Neural progenitor cell (in vitro differentiated cells): Measurements from ENCODE around the gene NUDT1. TPM values are rescaled to one million over a fixed set of nuclear protein-coding genes. Genes with fewer than 3 reads are reported as not detected.

ENCODE experiments used
- DNase-seq: peaks from one replicate; pipeline ENCODE4 v3.0.0-alpha.2; 2016; ENCODE audit warnings: low spot score
- H2AFZ ChIP-seq: fragments of 200-600 bp; sonication (generic); replicated peaks from 2 replicates; pipeline ENCODE4 v1.6.1; 2016; ENCODE audit warnings: antibody characterized with exemption
- H3F3A ChIP-seq: fragments of 200-600 bp; sonication (generic); 2 replicates; pipeline ENCODE4 v1.6.1; 2016; ENCODE audit warnings: antibody characterized with exemption, low read depth
- H3K27ac ChIP-seq: fragments of 200-600 bp; sonication (generic); 2 replicates; pipeline ENCODE4 v1.5.1; 2016; ENCODE audit warnings: mild to moderate bottlenecking
- H3K27me3 ChIP-seq: fragments of 200-600 bp; sonication (generic); 2 replicates; pipeline ENCODE4 v1.6.1; 2016; ENCODE audit warnings: mild to moderate bottlenecking, moderate library complexity
- H3K36me3 ChIP-seq: fragments of 200-600 bp; sonication (generic); 2 replicates; pipeline ENCODE4 v1.5.1; 2016
- H3K4me1 ChIP-seq: fragments of 200-600 bp; sonication (generic); 2 replicates; pipeline ENCODE4 v1.6.1; 2016; ENCODE audit warnings: mixed run types
- H3K4me2 ChIP-seq: fragments of 200-600 bp; sonication (generic); 2 replicates; pipeline ENCODE4 v1.6.1; 2016
- H3K4me3 ChIP-seq: fragments of 200-600 bp; sonication (generic); 2 replicates; pipeline ENCODE4 v1.5.1; 2016
- H3K79me2 ChIP-seq: fragments of 200-600 bp; sonication (generic); 2 replicates; pipeline ENCODE4 v1.6.1; 2016; ENCODE audit warnings: low read depth
- H3K9ac ChIP-seq: fragments of 200-600 bp; sonication (generic); 2 replicates; pipeline ENCODE4 v1.6.1; 2016
- H3K9me3 ChIP-seq: fragments of 200-600 bp; sonication (generic); 2 replicates; pipeline ENCODE4 v1.5.1; 2016; ENCODE audit warnings: low read depth
- H4K20me1 ChIP-seq: fragments of 200-600 bp; sonication (generic); 2 replicates; pipeline ENCODE4 v1.6.1; 2016; ENCODE audit warnings: low read depth
- H3K27ac Mint-ChIP-seq: 3 replicates; pipeline ENCODE4 v1.8.0; 2021; ENCODE audit warnings: mixed read lengths
- H3K27me3 Mint-ChIP-seq: 2 replicates; pipeline ENCODE4 v1.8.0; 2022; ENCODE audit warnings: low read depth, mild to moderate bottlenecking, inconsistent platforms, moderate library complexity, mixed read lengths; ENCODE audit not compliant: insufficient read depth
- H3K36me3 Mint-ChIP-seq: 3 replicates; pipeline ENCODE4 v1.8.0; 2021; ENCODE audit warnings: mixed read lengths
- H3K4me1 Mint-ChIP-seq: 3 replicates; pipeline ENCODE4 v1.8.0; 2021; ENCODE audit warnings: mixed read lengths
- H3K4me3 Mint-ChIP-seq: 3 replicates; pipeline ENCODE4 v1.8.0; 2021; ENCODE audit warnings: mild to moderate bottlenecking, moderate library complexity, mixed read lengths
- H3K9me3 Mint-ChIP-seq: 3 replicates; pipeline ENCODE4 v1.8.0; 2020; ENCODE audit warnings: mixed read lengths
- CTCF ChIP-seq: fragments of 200-600 bp; sonication (generic); IDR thresholded peaks from 2 replicates; pipeline ENCODE4 v1.5.1; 2017; ENCODE audit warnings: antibody characterized with exemption, mild to moderate bottlenecking
- EZH2 ChIP-seq: fragments of 200-600 bp; sonication (generic); IDR thresholded peaks from 2 replicates; pipeline ENCODE4 v1.6.1; 2017; ENCODE audit warnings: antibody characterized with exemption, mild to moderate bottlenecking, moderate library complexity
- EZH2phosphoT487 ChIP-seq: fragments of 200-600 bp; sonication (generic); IDR thresholded peaks from 2 replicates; pipeline ENCODE4 v1.6.1; 2017; ENCODE audit warnings: antibody characterized with exemption
- total RNA-seq: library from RNA; depleted of rRNA; stranded (reverse); fragments of >200 nt; gene quantifications from 2 replicates; pipeline ENCODE4 v1.2.3, GENCODE V29; 2015; ENCODE audit warnings: low replicate concordance

Gene NUDT1
- total RNA-seq, 1 donor from 2014 or later: 29.6 TPM

DNA sequence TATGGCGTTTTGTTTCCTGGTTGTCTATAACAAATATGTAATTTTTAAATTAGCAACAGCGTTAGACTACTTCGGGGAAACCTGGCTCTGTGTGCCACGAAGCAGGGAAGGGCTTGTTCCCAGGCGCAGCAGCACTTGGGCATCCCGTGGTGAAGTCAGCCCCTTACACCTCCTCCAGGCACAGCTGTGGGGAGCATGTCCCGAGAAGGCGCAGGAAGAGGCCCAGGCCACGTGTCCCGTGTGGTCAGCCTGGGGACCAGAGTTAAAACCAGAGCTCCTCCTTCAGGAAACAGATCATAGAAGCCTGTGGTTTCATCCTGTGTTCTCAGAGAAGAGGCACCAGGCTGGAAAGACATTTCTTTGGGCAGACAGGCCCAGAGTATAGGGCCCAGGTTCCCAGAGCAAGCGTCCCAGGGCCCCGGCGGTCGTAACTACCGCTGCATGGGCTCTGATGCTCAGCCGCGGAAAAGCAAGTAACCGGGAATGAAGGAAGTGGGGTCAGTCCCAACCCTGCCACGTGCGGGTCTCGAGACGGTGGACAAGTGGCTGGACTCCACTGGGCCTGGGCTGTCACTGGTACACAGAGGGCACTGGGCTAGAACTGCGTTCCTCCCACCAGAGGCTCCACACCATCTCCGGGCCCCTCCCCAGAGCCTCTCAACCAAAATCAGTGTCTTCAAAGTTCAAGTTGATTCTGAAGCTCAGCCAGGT lies 7.1 kb downstream of the NUDT1 start:
- Histone ChIP-seq H3K4me2 (no peak overlapping the region), H3K4me1 (peaks cover 7% of the 10 kb centered on the region), H3K9ac (no peak overlapping the region), H3K4me3 (no peak overlapping the region), H3F3A (peaks cover 16% of the 10 kb centered on the region), H3K27ac (no peak overlapping the region), H3K27me3 (no peaks in the 10 kb centered on the region), H2AFZ (no peak overlapping the region), H3K79me2 (no peaks in the 10 kb centered on the region), H3K9me3 (no peaks in the 10 kb centered on the region), H3K36me3 (no peaks in the 10 kb centered on the region), H4K20me1 (no peaks in the 10 kb centered on the region)
- peaks cover 24% of the 10 kb centered on the region for H3K4me1 Mint-ChIP-seq
- no peak overlapping the region for H3K4me3 Mint-ChIP-seq
- no peak overlapping the region for H3K27ac Mint-ChIP-seq
- peaks cover 4% of the 10 kb centered on the region for H3K36me3 Mint-ChIP-seq
- no peak for TF ChIP-seq CTCF
- no peak for TF ChIP-seq EZH2phosphoT487
- no peak for TF ChIP-seq EZH2
- DNase-seq: no peak
- H3K27me3 Mint-ChIP-seq: peaks cover 8% of the 10 kb centered on the region
- H3K9me3 Mint-ChIP-seq: no peaks in the 10 kb centered on the region

GRCh38 chr7:2249744-2250323 lies 7.8 kb downstream of the NUDT1 start:
- Mint-ChIP-seq H3K27ac (no peak overlapping the region), H3K9me3 (no peaks in the 10 kb centered on the region), H3K4me1 (peaks cover 24% of the 10 kb centered on the region), H3K4me3 (no peak overlapping the region), H3K27me3 (peaks cover 8% of the 10 kb centered on the region), H3K36me3 (peaks cover 4% of the 10 kb centered on the region)
- Histone ChIP-seq H2AFZ (no peak overlapping the region), H4K20me1 (no peaks in the 10 kb centered on the region), H3F3A (peaks cover 16% of the 10 kb centered on the region), H3K79me2 (no peaks in the 10 kb centered on the region), H3K27ac (no peak overlapping the region), H3K4me2 (no peak overlapping the region), H3K9me3 (no peaks in the 10 kb centered on the region), H3K27me3 (no peaks in the 10 kb centered on the region), H3K4me3 (no peak overlapping the region), H3K9ac (no peak overlapping the region), H3K36me3 (no peaks in the 10 kb centered on the region), H3K4me1 (peaks cover 7% of the 10 kb centered on the region)
- DNase-seq: no peak
- TF ChIP-seq CTCF: no peak

- H3K36me3 ChIP-seq: no peaks in the 10 kb centered on the region
- H2AFZ ChIP-seq: no peak overlapping the region
- Mint-ChIP-seq H3K27ac (no peak overlapping the region), H3K27me3 (peaks cover 10% of the 10 kb centered on the region), H3K4me3 (no peak overlapping the region), H3K4me1 (peaks cover 16% of the 10 kb centered on the region), H3K9me3 (no peaks in the 10 kb centered on the region), H3K36me3 (peaks cover 8% of the 10 kb centered on the region)
- H3K4me3 ChIP-seq: no peak overlapping the region
- H3K27me3 ChIP-seq: no peaks in the 10 kb centered on the region
- no peak for DNase-seq
- no peak overlapping the region for H3K27ac ChIP-seq
- no peaks in the 10 kb centered on the region for H3K79me2 ChIP-seq
- H3K9me3 ChIP-seq: no peaks in the 10 kb centered on the region
- H3K9ac ChIP-seq: no peak overlapping the region
- TF ChIP-seq EZH2: no peak
- H3K4me1 ChIP-seq: peaks cover 7% of the 10 kb centered on the region
- no peak overlapping the region for H3K4me2 ChIP-seq
- peaks cover 16% of the 10 kb centered on the region for H3F3A ChIP-seq
- no peaks in the 10 kb centered on the region for H4K20me1 ChIP-seq
Measured at GRCh38 chr7:2251381-2251780, 9.4 kb downstream of the NUDT1 start.
